H1 (cell line): Measurements from ENCODE around the gene TBPL2. TPM values are rescaled to one million over a fixed set of nuclear protein-coding genes. Genes with fewer than 3 reads are reported as not detected.

Experiments used
- RFX5 ChIP-seq: IDR thresholded peaks from 2 replicates; pipeline ENCODE4 v1.6.1; 2011; ENCODE audit warnings: low read depth, low read length, improper control_type of control experiment, borderline replicate concordance
- polyA plus RNA-seq, 7 experiments: library from polyadenylated mRNA; depleted of rRNA in 3 of 7; stranded (reverse) in 5 of 7; unstranded in 2 of 7; fragments of >200 nt in 5 of 7; fragments of 200-250 nt in 2 of 7; gene quantifications; 1 replicate in 5 of 7; 2 replicates in 1 of 7; 4 replicates in 1 of 7; pipeline versions ENCODE4 v1.2.1 to v1.2.3, GENCODE V29; 2011 to 2013; ENCODE audit warnings: missing spikeins in 2 of 7, mixed read lengths in 2 of 7
- total RNA-seq: library from RNA; stranded (reverse); fragmentation: NEBNext Ultra II Directional; extraction: Animal tissue kit (Norgen Biotek cat#: 25700); gene quantifications from 2 replicates; pipeline ENCODE4 v1.2.1, GENCODE V29; 2021
- TF ChIP-seq, protein P1 (sequence below): IDR thresholded peaks from 2 replicates; pipeline ENCODE4 v1.6.1; 2012; ENCODE audit warnings: inconsistent platforms

Gene TBPL2
- total and polyA plus RNA-seq, 2 of the 8 experiments (the other 6 are each of a cell fraction or from before 2014, with no cell fraction given): 0.03 TPM; not detected in 1

DNA sequence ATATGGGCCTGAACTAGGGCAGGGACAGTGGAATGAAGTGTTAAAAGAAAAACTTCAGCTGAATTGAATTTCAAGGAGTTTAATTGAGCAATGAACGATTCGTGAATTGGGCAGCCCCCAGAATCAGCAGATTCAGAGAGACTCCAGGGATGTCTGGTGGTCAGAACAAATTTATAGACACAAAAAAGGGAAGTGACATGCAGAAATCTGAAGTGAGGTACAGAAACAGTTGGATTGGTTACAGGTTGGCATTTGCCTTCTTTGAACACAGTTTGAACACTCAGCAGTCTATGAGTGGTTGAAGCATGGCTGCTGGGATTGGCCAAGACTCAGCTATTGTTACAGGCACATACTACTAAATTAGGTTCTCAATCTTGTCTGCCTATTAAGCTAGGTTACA lies 9.7 kb upstream of the TBPL2 start (continued):
- TF ChIP-seq, protein P1, sequence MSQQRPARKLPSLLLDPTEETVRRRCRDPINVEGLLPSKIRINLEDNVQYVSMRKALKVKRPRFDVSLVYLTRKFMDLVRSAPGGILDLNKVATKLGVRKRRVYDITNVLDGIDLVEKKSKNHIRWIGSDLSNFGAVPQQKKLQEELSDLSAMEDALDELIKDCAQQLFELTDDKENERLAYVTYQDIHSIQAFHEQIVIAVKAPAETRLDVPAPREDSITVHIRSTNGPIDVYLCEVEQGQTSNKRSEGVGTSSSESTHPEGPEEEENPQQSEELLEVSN: no peak
- TF ChIP-seq RFX5: no peak
